A673 (cell line): ENCODE data around the gene DHODH.

Experiments
- CTCF ChIP-seq: fragments of 300-800, 200-600 bp; sonication (generic); conservative IDR thresholded peaks from 2 replicates; pipeline ENCODE4 v1.5.1; 2017; ENCODE audit warnings: low read depth, mild to moderate bottlenecking, antibody characterized with exemption, low read length, moderate library complexity, mixed read lengths
- EZH2 ChIP-seq: fragments of 200-600 bp; sonication (generic); IDR thresholded peaks from 2 replicates; pipeline ENCODE4 v1.6.1; 2017; ENCODE audit warnings: borderline replicate concordance, low read depth, mild to moderate bottlenecking, mixed read lengths, antibody characterized with exemption, low read length; ENCODE audit not compliant: poor library complexity, severe bottlenecking

- TF ChIP-seq EZH2, result no peak
- TF ChIP-seq CTCF, result no peak
These were observed 42.4 kb downstream of the DHODH start for GRCh38 chr16:72050769-72051464.
